Colonic mucosa (tissue), 4 donors: ENCODE results near the gene EZH1. TPM values are rescaled to one million over a fixed set of nuclear protein-coding genes. Genes with fewer than 3 reads are reported as not detected.
"Not testable (repeated sequence)": the region's sequence is repeated elsewhere in the genome, so short reads cannot be mapped to it uniquely, and the experiment has no call there.

ENCODE experiments used
- DNase-seq: peaks from one replicate; pipeline ENCODE4 v3.0.0-alpha.2; 2020
- H3K27ac ChIP-seq: fragments of 200-600 bp; one replicate; pipeline ENCODE4 v1.8.0; 2021
- H3K27me3 ChIP-seq: fragments of 200-600 bp; one replicate; pipeline ENCODE4 v1.8.0; 2021
- H3K36me3 ChIP-seq: fragments of 200-600 bp; one replicate; pipeline ENCODE4 v1.8.0; 2021
- H3K4me1 ChIP-seq: fragments of 200-600 bp; one replicate; pipeline ENCODE4 v1.8.0; 2021; ENCODE audit warnings: mild to moderate bottlenecking
- H3K4me3 ChIP-seq: fragments of 200-600 bp; one replicate; pipeline ENCODE4 v1.8.0; 2021
- H3K9ac ChIP-seq, 2 donors: one replicate each; pipeline ENCODE4 v1.7.0; 2013; ENCODE audit warnings: control low read depth in 2 of 2, low read depth in 2 of 2, low read length in 2 of 2
- H3K9me3 ChIP-seq: fragments of 200-600 bp; one replicate; pipeline ENCODE4 v1.8.0; 2021
- CTCF ChIP-seq: fragments of 200-600 bp; IDR thresholded peaks from one replicate; pipeline ENCODE4 v1.8.0; 2022; ENCODE audit warnings: antibody characterized with exemption, mild to moderate bottlenecking
- intact Hi-C: fragments of 100-400 bp; cut with DNase I; formaldehyde crosslinking; loops from one replicate; pipeline ENCODE4 v1.14.1; 2022
- total RNA-seq, 2 donors: library from RNA; stranded (reverse); fragmentation: NEBNext Ultra II Directional in 1 of 2; extraction: Animal tissue kit (Norgen Biotek cat#: 25700) in 1 of 2; gene quantifications; one replicate each; pipeline ENCODE4 v1.2.1, GENCODE V29; 2021
- donor health status: healthy.
- donor health status: DM: no; HTN: no; CAD: no.
- donor health status: DM: no; HTN: no; CAD: no.

Gene EZH1
- total RNA-seq, 2 donors from 2014 or later: 15.9 to 20.3 TPM

GRCh38 chr17:42667088-42667951, 77.5 kb downstream of the EZH1 start:
- H3K27ac ChIP-seq: peak overlapping the region; percentile 61
- no peak overlapping the region for H3K4me3 ChIP-seq
- no peaks in the 10 kb centered on the region for H3K27me3 ChIP-seq
- peaks cover 9% of the 10 kb centered on the region for H3K4me1 ChIP-seq
- peak; percentile 76 for DNase-seq
- intact Hi-C loops: no loop called here
- peaks cover 4% of the 10 kb centered on the region for H3K36me3 ChIP-seq
- no peaks in the 10 kb centered on the region for H3K9me3 ChIP-seq
- no peak for TF ChIP-seq CTCF
- no peak overlapping the region for H3K9ac ChIP-seq

- H3K36me3 ChIP-seq, H3K4me3 ChIP-seq, H3K9ac ChIP-seq, H3K9me3 ChIP-seq, H3K27ac ChIP-seq, H3K4me1 ChIP-seq, intact Hi-C loops, DNase-seq, H3K27me3 ChIP-seq: not testable (repeated sequence)
These were observed 78.7 kb downstream of the EZH1 start for GRCh38 chr17:42666126-42666525.

DNA sequence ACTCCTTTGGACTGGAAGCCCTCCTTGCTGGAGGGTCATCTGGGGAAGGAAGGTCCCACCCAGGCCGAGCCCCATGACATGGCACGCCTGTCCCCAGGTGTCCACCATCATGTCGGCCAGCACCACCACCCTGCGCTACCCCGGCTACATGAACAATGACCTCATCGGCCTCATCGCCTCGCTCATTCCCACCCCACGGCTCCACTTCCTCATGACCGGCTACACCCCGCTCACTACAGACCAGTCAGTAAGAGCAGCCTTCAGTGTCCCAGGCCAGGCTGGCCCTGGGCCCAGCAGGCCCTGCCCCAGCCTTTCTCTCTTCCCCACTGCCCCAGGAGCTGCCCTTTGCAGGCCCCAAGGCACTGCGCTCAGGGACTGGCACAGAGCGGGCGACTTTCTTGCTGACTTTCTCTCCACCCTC, 79.2 kb downstream of the EZH1 start:
- intact Hi-C loops: no loop called here
- Histone ChIP-seq H3K9ac (no peak overlapping the region), H3K36me3 (peaks cover 4% of the 10 kb centered on the region), H3K27me3 (no peaks in the 10 kb centered on the region), H3K27ac (no peak overlapping the region), H3K4me1 (peaks cover 9% of the 10 kb centered on the region), H3K4me3 (no peak overlapping the region), H3K9me3 (no peaks in the 10 kb centered on the region)
- DNase-seq: no peak
- no peak for TF ChIP-seq CTCF

DNA sequence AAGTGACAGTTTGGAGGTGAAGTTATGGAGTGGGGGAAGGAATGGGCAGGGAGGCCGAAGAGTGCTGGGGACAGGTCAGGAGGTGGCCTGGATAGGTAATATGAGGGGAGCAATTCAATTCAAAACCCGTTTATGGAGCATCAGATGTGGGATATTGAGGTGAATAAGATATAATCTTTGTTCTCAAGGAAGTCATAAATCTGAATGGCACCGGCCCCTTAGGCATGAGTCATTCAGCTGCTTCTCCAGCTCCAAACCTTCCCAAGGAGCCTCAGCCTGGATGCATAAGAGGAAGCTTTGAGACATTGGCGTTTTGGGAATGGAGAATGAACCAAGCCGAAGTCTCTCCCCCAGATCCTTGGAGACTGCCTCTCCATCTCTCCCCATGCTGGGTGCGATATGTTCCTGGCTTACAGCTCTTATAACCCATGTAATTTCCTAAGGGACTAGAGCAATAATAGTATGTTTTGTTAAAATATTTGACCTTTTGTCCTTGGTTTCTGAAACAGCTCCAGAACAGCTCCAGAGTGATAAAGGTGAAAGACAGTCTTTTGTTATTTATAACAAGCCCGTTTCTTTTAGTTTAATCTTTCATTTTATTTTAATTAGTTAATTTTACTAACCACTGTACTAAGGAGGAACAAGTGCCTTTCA, 84.0 kb downstream of the EZH1 start:
- no peak overlapping the region for H3K27ac ChIP-seq
- intact Hi-C loops: no loop called here
- H3K4me1 ChIP-seq: no peaks in the 10 kb centered on the region

GRCh38 chr17:42659932-42660274, 84.9 kb downstream of the EZH1 start:
- H3K36me3 ChIP-seq, DNase-seq, H3K27ac ChIP-seq, H3K9me3 ChIP-seq, intact Hi-C loops, H3K27me3 ChIP-seq, H3K4me1 ChIP-seq, H3K9ac ChIP-seq: not testable (repeated sequence)
- peak overlapping the region; percentile 55 for H3K4me3 ChIP-seq

More for the DNA sequence above, 84.0 kb downstream of the EZH1 start:
- Histone ChIP-seq H3K9me3 (no peaks in the 10 kb centered on the region), H3K36me3 (no peaks in the 10 kb centered on the region), H3K4me3 (no peak overlapping the region), H3K9ac (no peak overlapping the region), H3K27me3 (no peaks in the 10 kb centered on the region)
- DNase-seq: peak; percentile 62
- no peak for TF ChIP-seq CTCF

DNA sequence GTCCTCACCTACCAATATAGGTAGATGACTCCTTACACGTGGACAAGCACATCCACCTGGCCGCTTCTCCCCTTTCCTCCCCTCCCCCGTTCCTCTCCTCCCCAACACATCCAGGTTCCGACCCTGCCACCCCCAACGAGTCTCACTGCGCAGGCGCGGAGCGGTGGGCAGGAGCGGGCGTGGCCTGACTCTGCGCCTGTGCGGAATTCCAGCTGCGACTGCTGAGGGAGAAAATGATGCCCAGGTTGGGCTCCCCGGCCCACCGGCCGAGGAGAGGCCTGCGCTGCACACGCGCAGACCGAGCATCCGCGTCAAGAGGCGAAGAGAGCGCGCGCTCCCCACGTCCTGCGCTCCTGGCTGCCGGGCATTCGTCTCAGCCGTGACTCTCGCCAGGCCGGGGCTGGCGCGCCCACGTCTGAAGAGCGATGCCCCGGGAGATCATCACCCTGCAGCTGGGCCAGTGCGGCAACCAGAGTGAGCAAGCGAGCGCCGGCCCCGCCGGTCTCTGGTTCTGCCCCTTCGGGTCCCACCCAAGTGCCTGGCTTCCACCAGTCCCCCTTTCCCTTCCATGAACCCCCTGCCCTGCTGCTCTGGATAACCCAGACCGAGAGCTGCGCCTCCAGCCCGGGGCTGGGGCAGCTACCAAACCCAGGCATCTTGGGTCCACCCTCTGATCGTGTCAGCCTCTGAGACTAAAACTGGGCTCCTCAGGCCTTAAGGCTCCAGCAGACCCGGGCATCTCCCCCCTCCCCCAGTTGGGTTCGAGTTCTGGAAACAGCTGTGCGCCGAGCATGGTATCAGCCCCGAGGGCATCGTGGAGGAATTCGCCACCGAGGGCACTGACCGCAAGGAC, 85.5 kb downstream of the EZH1 start, which contains the start of gene TUBG2:
TUBG2 (plus strand) TSS at position 206 of the 853 bp plus-strand sequence; CDS start at position 426, 220 bp downstream.
- H3K4me3 ChIP-seq: peak within 1 kb of the TSS; percentile 55

More for the DNA sequence above, 85.5 kb downstream of the EZH1 start, which contains the start of gene TUBG2:
- no peaks in the 10 kb centered on the region for H3K9me3 ChIP-seq
- H3K9ac ChIP-seq: peak within 1 kb of the TSS; percentile 72 to 77
- no peaks in the 10 kb centered on the region for H3K27me3 ChIP-seq
- intact Hi-C loops: no loop called here
- H3K36me3 ChIP-seq: no peaks in the 10 kb centered on the region
- peak within 1 kb of the TSS; percentile 18 for H3K27ac ChIP-seq
- H3K4me1 ChIP-seq: no peaks in the 10 kb centered on the region
- no peak for TF ChIP-seq CTCF
- DNase-seq: peak; percentile 86
